Activated T-cell treated with anti-CD3 and anti-CD28 coated beads, Interleukin-2, amount 50 U/mL, for 1 hour (primary cell): ENCODE measurements around the gene SLF2.
"Not testable (repeated sequence)": the region's sequence is repeated elsewhere in the genome, so short reads cannot be mapped to it uniquely, and the experiment has no call there.

ENCODE experiments used
- DNase-seq: peaks from one replicate; pipeline ENCODE4 v3.0.0-alpha.2; 2020

Gene SLF2

GRCh38 chr10:100967332-100967731, 54.6 kb downstream of the SLF2 start:
- no peak for DNase-seq

- DNase-seq = no peak
These were observed 55.4 kb downstream of the SLF2 start for GRCh38 chr10:100968062-100968736.

- DNase-seq = no peak
These were observed 56.1 kb downstream of the SLF2 start for GRCh38 chr10:100968863-100969186.

GRCh38 chr10:100969187-100970075, 56.7 kb downstream of the SLF2 start, which contains the start of gene SEMA4G:
TSS of gene SEMA4G (plus strand) at chr10:100969504. CDS start at chr10:100972913, 3,409 bp downstream.
- peak; percentile 61 for DNase-seq

- DNase-seq = peak; percentile 44
These were observed 57.5 kb downstream of the SLF2 start for GRCh38 chr10:100970076-100970913.

- no peak for DNase-seq
These were observed 58.4 kb downstream of the SLF2 start for GRCh38 chr10:100970914-100971811.

- DNase-seq = no peak
These were observed 59.5 kb downstream of the SLF2 start for GRCh38 chr10:100972115-100972903.

GRCh38 chr10:100972904-100973535, 60.3 kb downstream of the SLF2 start:
- DNase-seq = no peak

- DNase-seq = not testable (repeated sequence)
These were observed 62.6 kb downstream of the SLF2 start for GRCh38 chr10:100975397-100975796.

- DNase-seq = no peak
These were observed 64.1 kb downstream of the SLF2 start for GRCh38 chr10:100976906-100977305.

- no peak for DNase-seq
These were observed 64.7 kb downstream of the SLF2 start for GRCh38 chr10:100977436-100977835.

GRCh38 chr10:100978121-100978900, 65.5 kb downstream of the SLF2 start:
- no peak for DNase-seq

GRCh38 chr10:100978901-100979195, 66.1 kb downstream of the SLF2 start:
- DNase-seq = no peak

- DNase-seq = no peak
These were observed 67.1 kb downstream of the SLF2 start for GRCh38 chr10:100979791-100980272.

- DNase-seq = no peak
These were observed 67.5 kb downstream of the SLF2 start for GRCh38 chr10:100980311-100980710.

- no peak for DNase-seq
These were observed 67.9 kb downstream of the SLF2 start for GRCh38 chr10:100980711-100981110.

- DNase-seq = no peak
These were observed 68.5 kb downstream of the SLF2 start for GRCh38 chr10:100981178-100981772.

GRCh38 chr10:100982916-100983830, 70.4 kb downstream of the SLF2 start:
- DNase-seq = peak; percentile 10
